Naive thymus-derived CD4-positive, alpha-beta T cell (primary cell): Measurements from ENCODE around the gene LPCAT3. TPM values are rescaled to one million over a fixed set of nuclear protein-coding genes. Genes with fewer than 3 reads are reported as not detected.
A peak's percentile ranks its signal among the peaks of the same experiment; 100 is the strongest.

Experiments used
- ATAC-seq: fragments of 150-1000 bp; cut with Tn5 transposase; 2 replicates; pipeline ENCODE4 v1.10.0; 2021; ENCODE audit warnings: mild to moderate bottlenecking, moderate library complexity
- CTCF ChIA-PET: fragments of 350-600 bp; sonication (Branson Sonifier 250); formaldehyde crosslinking; loops from one replicate; lab custom pipeline; 2021; ENCODE audit warnings: antibody characterized with exemption; lab: Charles Lee
- POLR2A ChIA-PET: fragments of 350-600 bp; sonication (Branson Sonifier 250); formaldehyde crosslinking; loops from one replicate; lab custom pipeline; 2021; ENCODE audit warnings: antibody characterized with exemption, inconsistent platforms; lab: Charles Lee
- DNase-seq, 9 donors: peaks; one replicate each; pipeline versions ENCODE4 v3.0.0 to v3.0.0-alpha.2; 2020 to 2022; ENCODE audit warnings: mixed read lengths in 1 of 9
- H3K27ac ChIP-seq: one replicate; pipeline ENCODE4 v1.7.0; 2013; ENCODE audit warnings: mild to moderate bottlenecking, low read depth, low read length, moderate library complexity
- H3K27me3 ChIP-seq, 2 donors: one replicate each; pipeline ENCODE4 v1.7.0; 2013; ENCODE audit warnings: low read length in 2 of 2, mild to moderate bottlenecking in 2 of 2, moderate library complexity in 2 of 2; ENCODE audit not compliant: control insufficient read depth in 2 of 2, insufficient read depth in 2 of 2
- H3K36me3 ChIP-seq, 3 experiments: 1 replicate in 2 of 3; 2 replicates in 1 of 3; pipeline ENCODE4 v1.7.0; 2013; ENCODE audit warnings: low read length in 3 of 3, mild to moderate bottlenecking in 3 of 3, moderate library complexity in 1 of 3; ENCODE audit not compliant: insufficient read depth in 3 of 3, control insufficient read depth in 2 of 3
- H3K4me1 ChIP-seq, 2 donors: one replicate each; pipeline ENCODE4 v1.7.0; 2013; ENCODE audit warnings: low read length in 2 of 2, mild to moderate bottlenecking in 2 of 2, moderate library complexity in 1 of 2; ENCODE audit not compliant: control insufficient read depth in 2 of 2, insufficient read depth in 2 of 2
- H3K4me3 ChIP-seq: 2 replicates; pipeline ENCODE4 v1.7.0; 2013; ENCODE audit warnings: mild to moderate bottlenecking, low read length
- H3K9me3 ChIP-seq, 3 experiments: 1 replicate in 2 of 3; 2 replicates in 1 of 3; pipeline ENCODE4 v1.7.0; 2013; ENCODE audit warnings: low read length in 3 of 3; ENCODE audit not compliant: control insufficient read depth in 2 of 3
- H3K27ac Mint-ChIP-seq, 9 donors: one replicate each; pipeline ENCODE4 v1.8.0; 2020 to 2022; ENCODE audit warnings: mixed read lengths in 9 of 9, mild to moderate bottlenecking in 8 of 9, moderate library complexity in 5 of 9, inconsistent platforms in 2 of 9
- H3K27me3 Mint-ChIP-seq, 5 donors: one replicate each; pipeline ENCODE4 v1.8.0; 2021 to 2022; ENCODE audit warnings: mixed read lengths in 5 of 5, mild to moderate bottlenecking in 1 of 5
- H3K36me3 Mint-ChIP-seq, 5 donors: one replicate each; pipeline ENCODE4 v1.8.0; 2020 to 2022; ENCODE audit warnings: mixed read lengths in 5 of 5, mild to moderate bottlenecking in 3 of 5, inconsistent platforms in 1 of 5
- H3K4me1 Mint-ChIP-seq, 7 donors: one replicate each; pipeline ENCODE4 v1.8.0; 2020 to 2022; ENCODE audit warnings: mixed read lengths in 7 of 7, mild to moderate bottlenecking in 3 of 7, inconsistent platforms in 1 of 7
- H3K4me3 Mint-ChIP-seq, 10 donors: one replicate each; pipeline ENCODE4 v1.8.0; 2020 to 2022; ENCODE audit warnings: mild to moderate bottlenecking in 10 of 10, mixed read lengths in 10 of 10, moderate library complexity in 6 of 10, inconsistent platforms in 2 of 10
- H3K9me3 Mint-ChIP-seq, 11 donors: one replicate each; pipeline ENCODE4 v1.8.0; 2020 to 2022; ENCODE audit warnings: mixed read lengths in 11 of 11, mild to moderate bottlenecking in 4 of 11, inconsistent platforms in 1 of 11, moderate library complexity in 1 of 11
- intact Hi-C, 2 donors: fragments of 100-400 bp; cut with micrococcal nuclease; formaldehyde crosslinking; loops; one replicate each; pipeline ENCODE4 v1.15.1; 2023
- polyA plus RNA-seq, 2 donors: library from polyadenylated mRNA; unstranded; fragments of 300-500 nt; fragmentation: Illumina TruSeq; gene quantifications; one replicate each; pipeline ENCODE4 v1.2.3, GENCODE V29; 2021
- total RNA-seq, 6 experiments: library from RNA in 5 of 6; stranded (reverse) in 5 of 6; gene quantifications; 1 replicate in 5 of 6; 2 replicates in 1 of 6; pipeline ENCODE4 v1.2.3 and lab custom pipeline; 2021 to 2026

Gene LPCAT3, protein sequence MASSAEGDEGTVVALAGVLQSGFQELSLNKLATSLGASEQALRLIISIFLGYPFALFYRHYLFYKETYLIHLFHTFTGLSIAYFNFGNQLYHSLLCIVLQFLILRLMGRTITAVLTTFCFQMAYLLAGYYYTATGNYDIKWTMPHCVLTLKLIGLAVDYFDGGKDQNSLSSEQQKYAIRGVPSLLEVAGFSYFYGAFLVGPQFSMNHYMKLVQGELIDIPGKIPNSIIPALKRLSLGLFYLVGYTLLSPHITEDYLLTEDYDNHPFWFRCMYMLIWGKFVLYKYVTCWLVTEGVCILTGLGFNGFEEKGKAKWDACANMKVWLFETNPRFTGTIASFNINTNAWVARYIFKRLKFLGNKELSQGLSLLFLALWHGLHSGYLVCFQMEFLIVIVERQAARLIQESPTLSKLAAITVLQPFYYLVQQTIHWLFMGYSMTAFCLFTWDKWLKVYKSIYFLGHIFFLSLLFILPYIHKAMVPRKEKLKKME
- total RNA-seq (10 to 100 TPM; 16.7 to 37.9 (median 27.1) TPM), polyA plus RNA-seq (10 to 100 TPM; 20.5 to 28.4 TPM), total RNA-seq (lab: John Stamatoyannopoulos, UW) (23.3 reads per million, percentile 54 among the genes with 10 or more reads in this experiment)

DNA sequence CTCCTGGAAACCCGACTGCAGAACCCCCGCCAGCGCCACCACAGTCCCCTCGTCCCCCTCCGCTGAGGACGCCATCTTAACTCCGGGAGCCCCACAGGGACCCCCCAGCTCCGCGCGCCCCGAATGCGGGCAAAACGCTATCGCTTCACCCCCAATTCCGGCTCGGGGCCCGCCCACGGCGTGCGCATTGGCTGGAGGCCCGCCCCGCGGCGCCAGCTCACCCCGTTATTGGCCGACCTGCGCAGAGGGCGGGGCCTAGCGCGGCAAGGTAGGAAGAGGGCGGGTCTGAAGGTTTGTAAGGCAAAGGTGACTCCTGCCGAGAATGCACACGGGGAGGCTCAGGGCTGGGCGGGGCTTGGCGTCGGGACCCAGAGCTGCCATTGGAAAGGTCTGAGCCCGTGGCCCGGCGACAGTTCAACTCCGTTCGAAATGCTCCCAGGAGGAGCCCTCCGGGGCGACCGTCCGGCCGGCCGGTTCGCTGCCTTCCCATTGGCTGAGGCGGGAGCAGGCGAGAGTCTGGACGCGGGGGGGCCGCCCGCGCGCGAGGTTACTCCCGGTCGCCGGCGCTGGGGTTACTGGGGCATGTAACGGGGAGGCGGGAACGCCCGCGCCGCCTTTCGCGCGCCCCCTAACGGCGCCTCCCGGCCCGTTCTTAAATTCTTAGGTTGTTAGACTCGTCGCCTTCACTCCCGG, at the start of gene LPCAT3:
LPCAT3 (minus strand) TSS at position 127 of the 693 bp plus-strand sequence; CDS start at position 75, 52 bp downstream.
- Histone ChIP-seq H3K9me3 (no peaks in the 10 kb centered on the region), H3K4me1 (peaks cover 11 to 12% of the 10 kb centered on the region in 2 donors), H3K27ac (peak within 1 kb of the TSS; percentile 89), H3K27me3 (no peaks in the 10 kb centered on the region), H3K4me3 (peak within 1 kb of the TSS; percentile 95), H3K36me3 (peaks cover 0 to 8% (median 0%) of the 10 kb centered on the region in 3 experiments)
- POLR2A ChIA-PET = interaction anchor here (0.5 to 3.0 kb wide), 10 partner anchors 44 to 147 kb away, joined by 3 to 19 read pairs (median 4); partner anchors contain the start of genes C12orf57 and RNU7-1
- DNase-seq (peak; percentile 93 to 99 (median 98)), ATAC-seq (peak; percentile 97)
- Mint-ChIP-seq H3K27ac (peak within 1 kb of the TSS; percentile 75 to 96 (median 93)), H3K27me3 (no peaks in the 10 kb centered on the region), H3K9me3 (no peaks in the 10 kb centered on the region), H3K4me1 (peaks cover 25 to 46% (median 41%) of the 10 kb centered on the region in 7 donors), H3K36me3 (peaks cover 0 to 5% (median 0%) of the 10 kb centered on the region in 5 donors), H3K4me3 (peak within 1 kb of the TSS; percentile 84 to 100 (median 94))
- CTCF ChIA-PET = interaction anchor here (0.6 to 1.9 kb wide), 10 partner anchors 10 to 167 kb away, joined by 3 to 12 read pairs (median 4); partner anchors contain the start of genes C12orf57, C1RL, CDCA3 and RNU7-1
- intact Hi-C loops = loop anchor here (1.0 to 2.0 kb wide), 21 partner anchors 24 to 1678 kb away; partner anchors contain the start of genes C12orf57 (in 2 of the 2), C1R (in 2 of the 2), EMG1 (in 2 of the 2) and PEX5 (in 2 of the 2)

DNA sequence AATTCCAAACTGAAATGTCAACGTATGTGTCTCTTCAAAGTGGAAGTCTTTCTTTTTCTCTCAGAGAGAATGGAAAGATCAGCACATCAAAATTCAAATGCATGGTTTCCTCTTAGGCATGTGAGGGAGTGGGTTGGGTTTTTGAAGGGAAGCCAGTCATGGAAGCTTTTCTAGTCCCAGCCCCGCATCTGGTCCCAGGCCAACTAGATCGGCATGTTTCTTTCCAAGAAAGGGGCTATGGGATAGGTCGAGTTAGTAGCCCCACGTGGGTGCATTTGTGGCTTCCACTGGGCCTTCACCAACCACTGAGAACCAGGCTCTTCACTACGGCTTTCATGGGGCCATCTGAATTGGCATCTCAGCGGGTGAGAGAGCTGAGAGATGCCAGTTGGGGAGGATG, 48.8 kb upstream of the LPCAT3 start:
- Histone ChIP-seq H3K27me3 (no peaks in the 10 kb centered on the region), H3K9me3 (no peaks in the 10 kb centered on the region), H3K4me1 (no peaks in the 10 kb centered on the region), H3K36me3 (no peaks in the 10 kb centered on the region), H3K27ac (no peak overlapping the region), H3K4me3 (no peak overlapping the region)
- Mint-ChIP-seq H3K4me1 (no peaks in the 10 kb centered on the region), H3K4me3 (no peak overlapping the region), H3K9me3 (no peaks in the 10 kb centered on the region), H3K27ac (no peak overlapping the region), H3K27me3 (peaks cover 0 to 35% (median 6%) of the 10 kb centered on the region in 5 donors), H3K36me3 (no peaks in the 10 kb centered on the region)
- intact Hi-C loops = no loop called here
- CTCF ChIA-PET = no interaction called here
- POLR2A ChIA-PET = no interaction called here
- DNase-seq (no peak), ATAC-seq (no peak)

DNA sequence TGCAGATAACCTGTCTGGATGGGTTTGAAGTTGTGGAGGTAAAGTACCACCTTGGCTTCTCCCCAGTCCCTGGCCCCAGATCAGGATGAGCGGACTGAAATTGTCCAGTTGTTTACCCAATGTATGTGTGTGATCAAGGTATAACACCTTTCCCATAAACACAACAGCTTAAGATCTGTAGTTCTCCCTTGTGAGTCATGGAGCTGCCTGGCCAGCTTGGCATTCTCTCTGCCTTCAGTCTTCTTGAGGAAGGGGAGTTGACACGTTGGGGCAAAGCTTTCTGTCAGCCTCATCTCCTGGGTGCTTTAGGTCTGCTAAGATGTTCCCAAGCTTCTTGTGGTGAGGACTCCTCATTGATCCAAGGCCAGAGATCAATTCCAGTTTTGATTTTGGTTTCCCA, 48.3 kb upstream of the LPCAT3 start:
- Histone ChIP-seq H3K4me3 (no peak overlapping the region), H3K9me3 (no peaks in the 10 kb centered on the region), H3K27ac (no peak overlapping the region), H3K4me1 (no peaks in the 10 kb centered on the region), H3K36me3 (no peaks in the 10 kb centered on the region), H3K27me3 (no peaks in the 10 kb centered on the region)
- Mint-ChIP-seq H3K27ac (no peak overlapping the region), H3K27me3 (peaks cover 0 to 30% (median 6%) of the 10 kb centered on the region in 5 donors), H3K4me1 (no peaks in the 10 kb centered on the region), H3K36me3 (no peaks in the 10 kb centered on the region), H3K4me3 (no peak overlapping the region), H3K9me3 (no peaks in the 10 kb centered on the region)
- DNase-seq (no peak), ATAC-seq (no peak)
- ChIA-PET CTCF (interaction anchor here (0.5 kb wide), 1 partner anchor 417 kb away, joined by 5 read pairs; no protein-coding TSS in a partner anchor), POLR2A (no interaction called here)
- intact Hi-C loops = no loop called here

DNA sequence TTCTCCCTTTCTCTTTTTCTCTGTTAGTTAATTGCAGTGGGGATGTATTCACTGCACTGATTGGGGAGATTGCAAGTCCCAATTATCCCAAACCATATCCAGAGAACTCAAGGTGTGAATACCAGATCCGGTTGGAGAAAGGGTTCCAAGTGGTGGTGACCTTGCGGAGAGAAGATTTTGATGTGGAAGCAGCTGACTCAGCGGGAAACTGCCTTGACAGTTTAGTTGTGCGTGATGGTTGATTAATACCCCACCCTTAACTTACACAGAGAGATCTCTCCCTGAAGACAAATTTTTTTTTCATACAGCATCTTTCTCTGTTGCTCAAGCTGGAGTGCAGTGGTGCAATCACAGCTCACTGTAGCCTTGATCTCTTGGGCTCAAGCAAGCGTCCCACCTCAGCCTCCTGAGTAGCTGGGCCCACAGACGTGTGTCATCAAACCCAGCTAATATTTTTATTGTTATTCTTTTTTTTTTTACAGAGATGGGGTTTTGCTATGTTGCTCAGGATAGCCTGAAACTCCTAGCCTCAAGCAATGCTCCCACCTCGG, 46.9 kb upstream of the LPCAT3 start:
- H3K36me3 Mint-ChIP-seq = no peaks in the 10 kb centered on the region
- intact Hi-C loops = no loop called here
- no peaks in the 10 kb centered on the region for H3K4me1 Mint-ChIP-seq
- H3K9me3 Mint-ChIP-seq = no peaks in the 10 kb centered on the region
- no peak for DNase-seq
- POLR2A ChIA-PET = no interaction called here
- no peak overlapping the region for H3K4me3 Mint-ChIP-seq
- CTCF ChIA-PET = no interaction called here
- ATAC-seq = no peak
- no peak overlapping the region for H3K27ac Mint-ChIP-seq
- H3K27me3 Mint-ChIP-seq = peaks cover 0 to 31% (median 12%) of the 10 kb centered on the region in 5 donors
- H3K9me3 ChIP-seq = no peaks in the 10 kb centered on the region
- no peaks in the 10 kb centered on the region for H3K4me1 ChIP-seq
- no peak overlapping the region for H3K4me3 ChIP-seq
- no peaks in the 10 kb centered on the region for H3K27me3 ChIP-seq
- H3K27ac ChIP-seq = no peak overlapping the region
- H3K36me3 ChIP-seq = no peaks in the 10 kb centered on the region

DNA sequence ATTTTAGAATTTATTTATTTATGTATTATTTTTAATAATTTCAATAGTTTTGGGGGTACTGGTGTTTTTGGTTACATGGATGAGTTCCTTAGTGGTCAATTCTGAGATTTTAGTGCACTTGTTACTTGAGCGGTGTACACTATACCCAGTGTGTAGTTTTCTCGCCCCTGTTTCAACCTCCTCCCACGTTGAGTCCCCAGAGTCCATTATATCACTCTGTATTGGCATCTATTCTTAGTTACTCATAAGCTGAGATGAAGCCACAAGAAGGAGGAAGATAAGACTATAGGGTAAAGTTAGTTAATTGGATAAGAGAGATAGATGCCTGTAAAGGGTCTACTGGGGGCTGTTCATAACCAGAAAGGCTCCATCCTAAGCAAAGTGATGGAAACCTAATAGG, 46.2 kb upstream of the LPCAT3 start:
- Mint-ChIP-seq H3K27me3 (peaks cover 0 to 33% (median 15%) of the 10 kb centered on the region in 5 donors), H3K4me3 (no peak overlapping the region), H3K4me1 (no peaks in the 10 kb centered on the region), H3K36me3 (no peaks in the 10 kb centered on the region), H3K27ac (no peak overlapping the region), H3K9me3 (no peaks in the 10 kb centered on the region)
- no peaks in the 10 kb centered on the region for H3K4me1 ChIP-seq
- H3K4me3 ChIP-seq = no peak overlapping the region
- ChIA-PET CTCF (no interaction called here), POLR2A (no interaction called here)
- intact Hi-C loops = no loop called here
- ATAC-seq = no peak
- no peaks in the 10 kb centered on the region for H3K9me3 ChIP-seq
- no peaks in the 10 kb centered on the region for H3K27me3 ChIP-seq
- no peak for DNase-seq
- H3K27ac ChIP-seq = no peak overlapping the region
- no peaks in the 10 kb centered on the region for H3K36me3 ChIP-seq

DNA sequence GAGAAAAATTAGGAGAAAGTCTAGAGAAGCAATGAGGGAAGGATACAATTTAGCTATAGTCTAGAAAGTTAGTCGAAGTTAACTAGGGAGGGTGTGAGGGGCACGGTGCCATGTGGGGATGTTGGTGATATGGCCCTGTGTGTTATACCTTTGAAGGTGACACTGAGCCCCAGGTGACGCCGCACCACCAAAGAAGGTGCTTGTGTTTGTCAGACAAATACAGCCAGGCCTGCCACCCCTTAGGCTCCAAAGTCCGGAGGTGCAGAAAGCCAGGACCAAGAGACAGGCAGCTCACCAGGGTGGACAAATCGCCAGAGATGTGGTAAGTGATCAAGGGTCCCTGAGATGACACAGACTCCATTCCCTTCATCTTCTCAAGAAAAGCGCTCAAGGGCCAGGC, 43.3 kb upstream of the LPCAT3 start:
- no peaks in the 10 kb centered on the region for H3K4me1 Mint-ChIP-seq
- H3K4me3 ChIP-seq = no peak overlapping the region
- no peaks in the 10 kb centered on the region for H3K36me3 Mint-ChIP-seq
- intact Hi-C loops = no loop called here
- ATAC-seq = no peak
- H3K36me3 ChIP-seq = no peaks in the 10 kb centered on the region
- H3K9me3 Mint-ChIP-seq = no peaks in the 10 kb centered on the region
- no peaks in the 10 kb centered on the region for H3K9me3 ChIP-seq
- H3K27ac Mint-ChIP-seq = no peak overlapping the region
- H3K27me3 ChIP-seq = no peaks in the 10 kb centered on the region
- no peak overlapping the region for H3K4me3 Mint-ChIP-seq
- ChIA-PET CTCF (interaction anchor here (0.8 kb wide), 1 partner anchor 193 kb away, joined by 4 read pairs; no protein-coding TSS in a partner anchor), POLR2A (no interaction called here)
- H3K4me1 ChIP-seq = no peaks in the 10 kb centered on the region
- no peak overlapping the region for H3K27ac ChIP-seq
- no peak for DNase-seq
- H3K27me3 Mint-ChIP-seq = peaks cover 10 to 27% (median 24%) of the 10 kb centered on the region in 5 donors
